ENCODE data around the gene NLRP13.
"Not testable (repeated sequence)": the region's sequence is repeated elsewhere in the genome, so short reads cannot be mapped to it uniquely, and the experiment has no call there.

NLRP13 gene, protein sequence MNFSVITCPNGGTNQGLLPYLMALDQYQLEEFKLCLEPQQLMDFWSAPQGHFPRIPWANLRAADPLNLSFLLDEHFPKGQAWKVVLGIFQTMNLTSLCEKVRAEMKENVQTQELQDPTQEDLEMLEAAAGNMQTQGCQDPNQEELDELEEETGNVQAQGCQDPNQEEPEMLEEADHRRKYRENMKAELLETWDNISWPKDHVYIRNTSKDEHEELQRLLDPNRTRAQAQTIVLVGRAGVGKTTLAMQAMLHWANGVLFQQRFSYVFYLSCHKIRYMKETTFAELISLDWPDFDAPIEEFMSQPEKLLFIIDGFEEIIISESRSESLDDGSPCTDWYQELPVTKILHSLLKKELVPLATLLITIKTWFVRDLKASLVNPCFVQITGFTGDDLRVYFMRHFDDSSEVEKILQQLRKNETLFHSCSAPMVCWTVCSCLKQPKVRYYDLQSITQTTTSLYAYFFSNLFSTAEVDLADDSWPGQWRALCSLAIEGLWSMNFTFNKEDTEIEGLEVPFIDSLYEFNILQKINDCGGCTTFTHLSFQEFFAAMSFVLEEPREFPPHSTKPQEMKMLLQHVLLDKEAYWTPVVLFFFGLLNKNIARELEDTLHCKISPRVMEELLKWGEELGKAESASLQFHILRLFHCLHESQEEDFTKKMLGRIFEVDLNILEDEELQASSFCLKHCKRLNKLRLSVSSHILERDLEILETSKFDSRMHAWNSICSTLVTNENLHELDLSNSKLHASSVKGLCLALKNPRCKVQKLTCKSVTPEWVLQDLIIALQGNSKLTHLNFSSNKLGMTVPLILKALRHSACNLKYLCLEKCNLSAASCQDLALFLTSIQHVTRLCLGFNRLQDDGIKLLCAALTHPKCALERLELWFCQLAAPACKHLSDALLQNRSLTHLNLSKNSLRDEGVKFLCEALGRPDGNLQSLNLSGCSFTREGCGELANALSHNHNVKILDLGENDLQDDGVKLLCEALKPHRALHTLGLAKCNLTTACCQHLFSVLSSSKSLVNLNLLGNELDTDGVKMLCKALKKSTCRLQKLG

GRCh38 chr19:55931936-55932386 is at the start of gene NLRP13:
Gene NLRP13 (minus strand): TSS chr19:55932336. CDS start chr19:55932311, 25 bp downstream.
- no peak for DNase-seq

DNA sequence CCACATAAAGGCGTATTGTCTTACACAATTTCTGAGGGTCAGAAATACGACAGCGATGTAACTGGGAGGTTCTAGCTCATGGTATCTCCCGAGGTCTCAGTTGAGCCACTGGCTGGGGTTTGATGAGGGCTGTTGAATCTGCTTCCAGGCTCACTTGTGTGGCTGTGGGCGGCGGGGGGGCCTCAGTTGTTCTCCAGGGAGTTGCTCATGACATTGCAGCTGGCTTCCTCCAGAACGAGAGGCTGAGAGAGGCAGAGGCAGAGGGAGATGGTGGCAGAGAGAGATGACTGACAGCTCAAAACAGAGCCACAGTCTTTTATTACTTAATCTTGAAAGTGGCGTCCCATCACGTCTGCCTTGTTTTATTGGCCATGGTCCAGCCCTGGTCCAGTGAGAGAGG is 48.3 kb upstream of the NLRP13 start:
- DNase-seq = no peak

- no peak for DNase-seq
These were observed 41.8 kb upstream of the NLRP13 start for GRCh38 chr19:55973982-55974381.

GRCh38 chr19:55962186-55962585 is 30.1 kb upstream of the NLRP13 start:
- no peak for DNase-seq

- no peak for DNase-seq
These were observed 28.0 kb upstream of the NLRP13 start for GRCh38 chr19:55959996-55960675.

- no peak for DNase-seq
These were observed 26.2 kb upstream of the NLRP13 start for GRCh38 chr19:55958356-55958755.

DNA sequence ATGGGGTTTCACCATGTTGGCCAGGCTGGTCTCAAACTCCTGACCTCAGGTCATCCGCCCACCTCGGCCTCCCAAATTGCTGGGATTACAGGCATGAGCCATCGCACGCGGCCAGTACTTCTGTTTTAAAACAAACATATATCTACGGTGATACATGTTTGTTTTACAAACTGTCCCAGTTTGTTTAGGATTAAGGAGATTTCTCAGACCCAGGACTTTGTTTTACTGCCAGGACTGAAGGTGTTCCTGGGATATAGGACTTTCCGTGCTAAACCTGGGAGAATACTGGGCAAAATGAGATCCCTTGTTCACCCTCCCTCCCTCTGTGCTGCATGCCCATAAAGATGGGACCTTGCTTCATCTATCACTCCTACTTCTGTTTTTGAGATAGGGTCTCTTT is 24.3 kb upstream of the NLRP13 start:
- DNase-seq = no peak

DNA sequence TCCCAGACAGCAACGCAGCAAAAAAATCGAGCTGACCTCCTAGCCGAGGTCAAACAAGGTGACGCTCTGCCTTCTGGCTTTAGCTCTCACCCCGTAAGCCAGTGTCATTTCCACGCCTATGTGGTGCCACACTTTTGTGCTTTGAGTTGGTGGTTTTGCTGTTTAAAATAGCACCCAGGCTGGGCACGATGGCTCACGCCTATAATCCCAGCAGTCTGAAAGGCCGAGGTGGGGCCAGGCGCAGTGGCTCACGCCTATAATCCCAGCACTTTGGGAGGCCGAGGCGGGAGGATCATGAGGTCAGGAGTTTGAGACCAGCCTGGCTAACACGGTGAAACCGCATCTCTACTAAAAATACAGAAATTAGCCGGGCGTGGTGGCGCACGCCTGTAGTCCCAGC is 18.4 kb upstream of the NLRP13 start:
- DNase-seq = not testable (repeated sequence)

DNA sequence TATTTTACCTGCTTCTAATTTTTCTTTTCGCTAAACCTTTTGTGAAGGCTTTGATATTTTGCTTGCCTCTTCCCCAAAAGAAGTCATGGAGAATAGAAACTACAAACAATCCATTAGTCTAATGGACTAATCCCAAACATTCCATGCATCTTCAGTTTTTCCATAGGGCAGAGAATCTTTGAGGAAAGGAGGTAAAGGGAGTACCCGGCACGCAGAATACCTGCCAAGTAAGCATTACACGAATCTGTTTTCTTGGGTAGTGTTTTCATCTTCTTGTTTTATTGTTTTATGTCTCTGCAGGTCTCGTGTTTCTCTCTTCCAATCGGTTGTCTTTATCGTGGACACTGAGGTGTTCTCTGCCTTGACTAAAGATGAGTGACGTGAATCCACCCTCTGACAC is 15.4 kb upstream of the NLRP13 start, which contains the start of gene NLRP8:
Gene NLRP8, plus strand, starts transcription at position 301 of the 400 bp plus-strand sequence.
- no peak for DNase-seq

DNA sequence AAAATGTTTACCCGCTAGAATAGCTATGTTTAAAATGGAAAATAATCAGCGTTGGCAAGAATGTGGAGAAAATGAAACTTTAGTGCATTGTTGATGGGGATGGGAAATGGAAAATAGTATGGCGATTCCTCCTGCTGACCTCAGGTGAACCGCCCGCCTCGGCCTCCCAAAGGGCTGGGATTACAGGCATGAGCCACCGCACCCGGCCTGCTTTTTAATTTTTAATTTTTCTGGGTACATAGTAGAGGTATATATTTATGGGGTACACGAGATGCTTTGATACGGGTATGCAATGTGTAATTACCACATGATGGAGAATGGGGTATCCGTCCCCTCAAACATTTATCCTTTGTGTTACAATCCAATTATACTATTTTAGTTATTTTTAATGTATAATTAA is 8.2 kb upstream of the NLRP13 start:
- DNase-seq = no peak

- no peak for DNase-seq
These were observed 7.1 kb upstream of the NLRP13 start for GRCh38 chr19:55939206-55939605.

DNA sequence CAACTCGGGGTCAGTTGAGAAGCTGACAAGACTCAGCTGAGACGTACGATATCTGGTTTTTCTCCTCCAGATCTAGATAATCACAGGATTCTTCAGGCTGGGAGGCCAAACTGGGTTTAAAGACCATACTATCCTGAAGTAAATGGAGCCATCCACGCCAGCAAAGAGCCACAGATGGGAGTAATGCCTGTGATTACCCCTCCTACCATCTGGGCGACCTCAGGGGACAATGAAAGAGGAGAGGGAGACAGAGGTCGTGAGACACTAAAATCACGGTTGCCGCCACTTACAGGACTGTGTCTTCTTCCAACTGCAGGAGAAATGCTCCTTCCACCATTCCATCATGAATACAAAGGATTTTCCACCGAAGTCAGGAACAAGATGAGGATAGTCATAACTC is 3.1 kb upstream of the NLRP13 start:
- DNase-seq = no peak

- DNase-seq = no peak
These were observed 1.1 kb downstream of the NLRP13 start for GRCh38 chr19:55930996-55931515.

- not testable (repeated sequence) for DNase-seq
These were observed 2.9 kb downstream of the NLRP13 start for GRCh38 chr19:55929258-55929657.

DNA sequence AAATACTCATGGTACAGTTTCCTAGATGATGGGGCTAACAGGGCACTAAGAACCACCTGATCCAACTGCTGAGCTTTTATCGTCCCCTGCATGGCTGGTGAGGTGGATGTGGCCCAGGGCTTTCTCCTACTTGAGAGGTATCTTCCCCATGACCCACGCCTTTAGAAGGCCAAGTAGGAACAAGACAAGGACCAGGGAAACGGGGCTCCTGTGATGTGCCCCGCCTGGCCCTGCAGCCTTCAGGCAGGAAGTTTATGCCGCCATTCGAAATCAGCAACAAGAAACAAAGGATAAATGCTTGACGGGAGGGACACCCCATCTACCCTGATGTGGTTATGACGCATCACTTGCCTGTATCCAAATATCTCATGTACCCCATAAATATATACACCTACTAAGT is 4.1 kb downstream of the NLRP13 start:
- no peak for DNase-seq

DNA sequence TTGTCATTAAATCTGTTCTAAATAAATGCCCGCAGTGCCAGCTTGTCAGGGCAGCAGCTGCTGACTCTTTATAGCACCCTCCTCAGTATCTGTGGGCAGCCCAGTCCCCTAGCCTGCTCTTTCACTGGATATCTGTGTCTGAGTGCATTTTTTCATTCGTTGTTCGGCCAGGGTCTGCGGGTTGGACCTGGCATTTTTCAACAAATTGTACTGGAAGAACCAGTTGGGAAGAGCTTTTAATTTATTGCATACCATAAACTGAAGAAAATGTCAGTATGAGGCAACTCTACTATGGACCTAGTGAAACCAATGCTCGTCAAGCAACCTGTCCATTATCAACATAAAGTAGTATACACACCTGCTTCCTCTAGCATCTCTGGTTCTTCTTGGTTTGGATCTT is 8.6 kb downstream of the NLRP13 start:
- no peak for DNase-seq

DNA sequence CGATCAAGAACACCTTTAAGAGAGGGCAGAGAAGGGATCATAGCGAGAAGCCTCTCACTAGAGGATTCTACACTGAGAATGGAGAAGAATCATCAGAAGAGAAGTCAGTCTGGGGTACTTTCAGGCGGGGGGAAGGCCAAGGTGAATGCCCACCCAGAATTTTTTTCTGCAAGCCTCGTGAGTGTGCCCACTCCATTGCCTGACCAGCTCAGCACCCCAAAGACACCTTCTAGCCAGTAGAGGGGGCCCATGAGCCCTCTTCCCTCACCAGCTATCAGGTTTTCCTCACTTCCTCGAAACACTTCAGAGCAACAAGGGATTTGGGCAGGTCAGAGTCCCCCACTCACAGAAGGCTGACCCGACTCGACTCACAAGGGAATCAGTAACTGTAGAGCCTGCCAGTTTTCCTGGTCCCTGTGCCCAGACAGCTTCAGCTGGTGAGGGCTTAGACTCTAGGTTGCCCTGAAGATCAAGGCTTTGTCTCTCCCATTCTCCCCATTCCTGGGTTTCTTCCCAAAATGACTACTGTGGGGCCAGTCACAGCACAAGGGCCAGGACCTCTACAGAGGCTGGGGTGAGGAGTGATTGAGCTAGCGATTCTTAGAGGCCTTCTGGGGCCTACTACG is 18.4 kb downstream of the NLRP13 start:
- no peak for DNase-seq

DNA sequence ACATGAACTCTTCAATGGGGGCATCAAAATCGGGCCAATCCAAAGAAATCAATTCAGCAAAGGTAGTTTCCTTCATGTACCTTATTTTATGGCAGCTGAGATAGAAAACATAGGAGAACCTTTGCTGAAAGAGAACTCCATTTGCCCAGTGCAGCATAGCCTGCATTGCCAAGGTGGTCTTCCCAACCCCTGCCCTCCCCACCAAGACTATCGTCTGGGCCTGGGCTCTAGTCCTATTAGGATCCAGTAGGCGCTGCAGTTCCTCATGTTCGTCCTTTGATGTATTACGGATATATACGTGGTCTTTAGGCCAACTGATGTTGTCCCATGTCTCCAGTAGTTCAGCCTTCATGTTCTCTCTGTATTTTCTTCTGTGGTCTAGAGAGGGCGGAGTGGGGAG is 19.2 kb downstream of the NLRP13 start:
- DNase-seq = no peak

GRCh38 chr19:55909801-55910200 is 22.3 kb downstream of the NLRP13 start:
- DNase-seq = no peak

GRCh38 chr19:55907746-55908145 is 24.4 kb downstream of the NLRP13 start:
- no peak for DNase-seq

DNA sequence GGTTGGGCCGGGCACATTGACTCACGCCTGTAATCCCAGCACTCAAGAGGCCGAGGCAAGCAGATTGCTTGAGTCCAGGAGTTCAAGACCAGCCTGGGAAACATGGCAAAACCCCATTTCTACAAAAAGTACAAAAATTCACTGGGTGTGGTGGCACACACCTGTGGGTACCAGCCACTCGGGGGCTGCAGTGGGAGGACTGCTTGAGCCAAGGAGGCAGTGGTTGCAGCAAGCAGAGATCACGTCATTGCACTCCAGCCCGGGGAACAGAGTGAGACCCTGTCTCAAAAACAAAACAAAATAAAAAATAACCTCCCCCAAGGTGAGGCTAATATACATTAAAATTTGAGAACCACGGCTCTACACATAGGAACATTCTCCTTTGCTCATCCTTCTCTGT is 24.9 kb downstream of the NLRP13 start:
- DNase-seq = no peak

Measured in right hindlimb (tissue), 1 donor.